HuH-7.5 (cell line): ENCODE data around the gene PHLPP2.
"Not testable (repeated sequence)": the region's sequence is repeated elsewhere in the genome, so short reads cannot be mapped to it uniquely, and the experiment has no call there.

Source experiments
- DNase-seq: peaks from one replicate; pipeline ENCODE4 v3.0.0; 2011; ENCODE audit warnings: low spot score

Gene PHLPP2

DNA sequence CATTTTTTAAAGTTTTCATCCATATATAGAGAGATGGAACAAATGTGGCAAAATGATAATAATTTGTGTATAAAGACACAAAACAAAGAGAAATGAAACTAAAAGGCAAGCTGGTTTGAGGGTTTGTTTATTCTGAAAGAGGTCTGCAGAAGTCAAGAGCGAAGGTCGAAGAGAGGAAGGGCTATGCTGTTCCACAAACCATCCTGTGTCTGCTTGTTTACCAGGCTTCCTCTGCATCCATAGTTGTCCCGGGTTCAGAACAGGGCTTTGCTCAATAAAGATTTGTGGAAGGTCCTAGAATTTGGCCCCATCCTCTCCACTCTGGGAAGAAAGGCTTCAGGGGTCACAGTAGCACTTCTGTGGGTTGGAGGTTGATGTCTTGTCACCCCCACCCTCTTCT, 100.9 kb downstream of the PHLPP2 start:
- DNase-seq, result peak; percentile 43

DNA sequence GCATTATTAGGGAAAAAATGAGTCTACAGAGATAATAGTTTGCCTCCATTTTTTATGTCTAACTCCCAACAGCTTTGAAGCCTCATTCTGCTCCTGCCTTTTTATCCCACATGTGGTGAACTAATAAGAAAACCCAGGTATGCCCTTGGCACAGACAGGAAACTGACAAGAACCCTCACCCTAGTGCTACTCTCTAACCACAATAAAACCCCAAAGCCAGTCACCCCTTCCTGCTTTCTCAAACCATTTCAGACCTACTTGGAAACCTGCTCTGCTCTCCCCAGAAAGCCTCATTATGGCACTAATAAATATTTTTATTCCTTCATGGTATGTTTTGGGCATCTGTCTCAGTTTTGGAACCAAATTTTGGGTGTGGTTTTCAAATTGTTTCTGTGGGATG, 102.4 kb downstream of the PHLPP2 start:
- DNase-seq, result no peak

DNA sequence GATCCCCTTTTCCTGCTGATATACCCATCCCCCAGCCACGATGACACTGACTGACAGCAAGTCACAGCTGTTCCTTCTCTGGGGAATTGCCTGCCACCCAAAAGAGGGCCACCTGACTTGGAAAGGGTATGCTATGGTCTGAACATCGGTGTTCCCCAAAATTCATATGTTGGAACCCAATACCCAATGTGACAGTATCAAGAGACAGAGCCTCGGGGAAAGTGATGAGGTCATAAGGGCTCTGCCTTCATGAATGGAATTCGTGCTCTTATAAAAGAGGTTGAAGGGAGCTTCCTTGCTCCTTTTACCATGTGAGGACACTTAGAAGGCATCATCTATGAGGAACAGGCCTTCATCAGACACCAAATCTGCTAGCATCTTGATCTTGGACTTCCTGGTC, 106.1 kb downstream of the PHLPP2 start:
- no peak for DNase-seq

DNA sequence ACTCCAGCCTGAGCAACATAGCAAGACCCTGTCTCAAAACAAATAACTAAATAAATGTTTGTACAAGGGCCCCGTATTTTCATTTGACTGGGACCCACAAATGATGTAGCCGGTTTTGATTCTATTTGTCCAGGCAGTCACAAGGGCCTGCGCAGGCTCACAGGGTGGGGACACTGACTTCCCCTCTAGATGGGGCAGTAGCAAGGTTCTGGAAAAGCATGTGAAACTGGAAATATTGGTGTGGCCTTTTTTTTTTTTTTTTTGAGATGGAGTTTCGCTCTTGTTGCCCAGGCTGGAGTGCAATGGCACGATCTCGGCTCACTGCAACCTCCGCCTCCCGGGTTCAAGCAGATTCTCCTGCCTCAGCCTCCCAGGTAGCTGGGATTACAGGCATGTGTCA, 109.5 kb downstream of the PHLPP2 start:
- DNase-seq, result not testable (repeated sequence)

DNA sequence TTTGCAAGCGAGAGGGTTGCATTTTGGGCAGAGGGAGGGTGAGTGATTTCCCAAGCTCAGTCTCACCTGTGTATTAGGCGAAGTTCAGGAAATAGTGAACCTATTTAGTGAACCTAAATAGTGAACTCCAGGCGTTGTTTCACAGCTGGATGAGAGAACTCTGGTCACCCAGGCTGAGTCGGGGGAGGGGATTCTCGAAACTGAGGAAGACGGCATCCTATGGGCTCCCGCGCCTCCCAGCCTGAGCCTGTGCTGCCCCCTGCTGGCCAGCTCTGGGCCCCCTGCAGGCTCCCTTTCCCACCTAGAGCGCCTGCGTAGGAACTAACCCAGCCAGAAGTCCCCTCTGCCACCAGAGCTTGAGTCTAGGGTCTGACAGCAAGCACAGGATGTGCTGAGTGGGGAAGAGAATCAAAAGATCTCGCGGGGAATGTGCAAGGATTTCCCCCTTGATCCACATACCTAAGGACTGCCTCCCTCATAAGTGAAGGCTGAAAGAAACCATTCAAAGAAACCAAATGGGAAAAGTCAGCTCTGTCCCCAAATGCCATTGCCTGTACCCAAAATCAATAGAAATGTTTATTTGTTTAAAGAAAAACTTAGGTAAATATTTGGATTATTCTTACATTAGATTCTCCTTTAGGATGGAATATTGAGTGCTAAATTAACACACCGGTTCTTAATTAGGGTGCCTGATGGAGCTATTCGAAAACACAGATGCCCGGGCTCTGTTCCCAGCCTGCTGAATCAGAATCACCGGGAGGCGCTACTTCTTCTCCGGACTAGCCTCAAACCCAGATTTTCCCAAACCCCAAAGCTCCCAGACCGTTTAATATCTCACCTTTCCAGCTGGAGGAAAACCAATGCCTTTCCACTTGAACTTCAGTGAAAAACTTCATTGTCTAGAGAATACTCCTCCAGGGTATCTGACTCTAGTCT, 113.3 kb downstream of the PHLPP2 start:
- DNase-seq, result peak; percentile 90

DNA sequence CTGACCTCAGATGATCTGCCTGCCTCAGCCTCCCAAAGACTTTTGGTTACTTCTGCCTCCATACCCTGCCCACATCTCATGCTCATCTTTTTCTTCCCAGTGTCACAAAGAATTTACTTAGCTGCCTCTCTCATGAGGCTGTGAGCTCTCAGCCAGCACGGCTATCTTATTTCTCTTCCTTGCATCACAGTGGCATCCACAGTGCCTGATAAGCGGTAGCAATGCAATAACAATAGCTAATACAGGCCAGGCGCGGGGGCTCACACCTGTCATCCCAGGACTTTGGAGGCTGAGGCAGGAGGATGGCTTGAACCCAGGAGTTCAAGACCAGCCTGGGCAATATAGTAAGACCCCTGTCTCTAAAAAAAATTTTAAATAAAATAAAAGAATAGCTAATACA, 114.1 kb downstream of the PHLPP2 start:
- DNase-seq, result no peak

DNA sequence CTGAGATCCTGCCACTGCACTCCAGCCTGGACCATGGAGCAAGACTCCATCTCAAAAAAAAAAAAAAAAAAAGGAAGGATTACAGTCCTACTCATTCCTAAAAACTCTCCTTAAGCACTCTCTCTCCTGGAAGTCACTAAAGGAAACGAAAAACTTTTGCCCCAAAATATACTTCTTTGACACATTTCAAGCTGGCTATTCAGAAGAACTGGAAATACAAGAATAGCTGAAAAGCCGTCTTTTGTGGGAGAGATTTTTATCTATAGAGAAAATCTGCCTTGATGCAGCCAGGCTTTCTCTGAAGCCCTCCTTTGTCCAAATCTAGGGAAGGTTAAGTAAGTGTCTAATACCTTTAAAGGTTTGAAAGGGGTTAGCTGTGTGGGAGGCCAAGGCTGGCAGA, 115.4 kb downstream of the PHLPP2 start:
- DNase-seq, result no peak

DNA sequence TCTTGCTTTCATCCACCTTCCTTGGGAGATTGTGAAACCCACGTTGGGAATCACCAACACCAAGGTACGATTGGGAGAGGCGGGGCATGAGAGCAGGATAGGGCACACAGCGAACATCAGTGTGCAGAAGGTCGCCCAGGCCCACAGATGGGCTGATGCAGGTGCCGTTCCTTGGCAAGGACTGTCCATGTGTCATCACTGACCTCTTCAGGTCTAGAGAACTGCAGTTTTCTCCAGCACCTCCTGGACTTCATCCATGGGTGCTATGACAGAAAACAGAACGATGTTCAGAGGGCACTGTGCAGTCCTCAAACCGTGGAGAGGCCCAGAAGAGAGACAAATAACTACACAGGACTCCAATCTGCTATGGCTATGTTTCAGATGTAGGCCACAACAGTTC, 123.7 kb downstream of the PHLPP2 start:
- DNase-seq, result no peak

DNA sequence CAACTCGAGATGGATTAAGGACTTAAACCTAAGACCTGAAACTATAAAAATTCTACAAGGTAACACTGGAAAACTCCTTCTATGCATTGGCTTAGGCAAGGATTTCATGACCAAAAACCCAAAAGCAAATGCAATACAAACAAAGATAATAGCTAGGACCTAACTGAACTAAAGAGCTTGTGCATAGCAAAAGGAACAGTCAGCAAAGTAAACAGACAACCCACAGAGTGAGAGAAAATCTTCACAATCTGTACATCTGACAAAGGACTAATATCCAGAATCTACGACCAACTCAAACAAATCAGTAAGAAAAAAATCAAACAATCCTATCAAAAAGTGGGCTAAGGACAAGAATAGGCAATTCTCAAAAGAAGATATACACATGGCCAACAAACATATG, 126.1 kb downstream of the PHLPP2 start:
- DNase-seq, result not testable (repeated sequence)

DNA sequence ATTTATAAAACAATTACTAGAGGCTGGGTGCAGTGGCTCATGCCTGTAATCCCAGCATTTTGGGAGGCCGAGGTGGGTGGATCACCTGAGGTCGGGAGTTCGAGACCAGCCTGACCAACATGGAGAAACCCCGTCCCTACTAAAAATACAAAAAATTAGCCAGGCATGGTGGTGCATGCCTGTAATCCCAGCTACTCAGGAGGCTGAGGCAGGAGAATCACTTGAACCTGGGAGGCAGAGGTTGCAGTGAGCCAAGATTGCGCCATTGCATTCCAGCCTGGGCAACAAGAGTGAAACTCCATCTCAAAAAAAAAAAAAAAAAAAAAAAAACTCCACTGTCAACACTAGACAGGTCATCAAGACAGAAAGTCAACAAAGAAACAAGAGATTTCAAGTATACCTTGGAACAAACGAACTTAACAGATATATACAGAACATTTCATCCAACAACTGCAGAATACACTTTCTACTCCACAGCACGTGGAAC, 129.1 kb downstream of the PHLPP2 start:
- DNase-seq, result not testable (repeated sequence)
